Measurements from ENCODE around the gene RNF130.

RNF130 gene

DNA sequence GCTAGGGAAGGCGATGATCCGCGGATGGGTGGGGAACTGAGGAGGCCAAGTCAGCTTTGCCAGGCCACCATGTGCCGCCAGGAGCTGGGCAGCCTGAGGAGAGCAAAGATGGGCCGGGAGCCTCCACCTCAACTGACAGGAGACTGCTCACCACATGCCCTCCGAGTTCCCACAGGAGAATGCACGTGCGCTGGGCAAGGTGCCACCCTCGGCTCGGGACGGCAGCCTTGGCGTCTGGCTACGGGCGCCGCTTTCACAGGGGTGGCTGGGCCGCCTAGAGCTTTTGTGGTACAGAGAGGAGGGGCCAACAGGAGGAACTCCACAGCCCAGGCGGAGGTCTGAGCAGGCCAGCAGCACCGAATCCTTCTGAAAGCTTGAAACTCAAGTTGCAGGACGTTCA lies 158.6 kb downstream of the RNF130 start:
- no peak for DNase-seq

DNA sequence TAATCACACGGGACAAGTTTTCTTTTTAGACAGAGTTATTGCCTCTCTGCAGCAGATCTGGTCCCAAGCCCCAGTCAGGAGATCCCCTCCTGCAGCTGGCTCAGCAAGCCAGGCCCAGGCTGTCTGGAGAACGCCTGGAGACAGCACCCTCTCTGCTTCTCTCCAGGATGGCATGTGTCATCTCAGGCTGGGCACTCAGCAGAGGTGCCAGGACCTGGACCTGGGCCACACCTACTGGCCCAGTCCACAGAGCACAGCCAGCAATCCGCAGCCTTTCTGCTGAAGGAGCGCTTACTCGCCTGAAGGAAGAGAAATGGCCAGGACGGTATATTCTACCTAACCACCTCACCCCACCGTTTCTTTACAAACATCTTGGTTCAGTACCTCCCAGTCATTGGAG lies 159.2 kb downstream of the RNF130 start:
- DNase-seq, result no peak

- DNase-seq, result no peak
Observed at GRCh38 chr5:179909224-179909623, 162.3 kb downstream of the RNF130 start.

DNA sequence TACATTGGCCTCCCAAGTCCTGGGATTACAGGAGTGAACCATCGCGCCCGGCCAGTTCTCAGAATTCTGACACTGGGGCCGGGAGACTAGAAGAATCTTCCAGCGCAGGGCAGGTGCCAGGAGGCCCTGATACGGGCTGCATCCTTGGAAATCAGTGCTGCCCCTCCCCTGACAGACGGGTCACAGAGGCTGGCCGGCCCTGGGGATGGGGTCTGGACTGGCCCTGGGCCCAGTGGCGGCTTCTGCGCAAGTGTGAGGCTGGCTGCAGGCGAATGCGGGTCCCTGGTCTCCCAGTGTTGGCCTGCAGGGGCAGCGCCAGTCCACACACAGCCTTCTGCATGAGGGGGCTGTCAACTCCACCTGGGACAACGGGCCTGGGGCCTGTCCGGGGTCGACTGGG lies 163.0 kb downstream of the RNF130 start:
- no peak for DNase-seq

- DNase-seq, result peak; percentile 79
Observed at GRCh38 chr5:179907556-179908324, 163.8 kb downstream of the RNF130 start, which contains the start of gene TBC1D9B. TSS of gene TBC1D9B (minus strand) at chr5:179907897. CDS start at chr5:179907821, 76 bp downstream.

GRCh38 chr5:179906795-179907555 lies 164.6 kb downstream of the RNF130 start:
- no peak for DNase-seq

DNA sequence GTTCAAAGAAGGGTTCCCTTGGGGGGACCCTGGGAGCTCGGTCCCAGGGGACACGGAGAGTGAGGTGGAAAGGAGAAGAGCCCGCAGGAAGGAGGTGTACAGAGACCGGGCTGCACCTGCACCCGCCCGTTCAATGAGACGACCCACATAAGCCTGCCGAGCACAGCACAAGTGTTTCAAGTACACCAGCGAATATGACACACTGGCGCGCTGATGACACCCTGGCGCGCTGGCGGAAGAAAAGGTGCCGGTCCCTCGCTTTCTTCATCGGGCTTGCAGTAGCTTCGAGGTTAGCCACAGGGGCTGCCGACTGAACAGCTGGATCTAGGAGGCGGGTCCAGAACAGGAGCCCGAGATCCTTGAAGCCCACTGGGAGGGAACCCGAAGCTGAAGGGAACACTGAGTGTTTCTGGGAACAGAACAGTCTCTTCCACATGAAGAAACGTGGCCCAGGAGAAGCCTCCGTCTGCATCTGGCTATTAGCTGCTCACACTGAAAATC lies 165.2 kb downstream of the RNF130 start:
- no peak for DNase-seq

DNA sequence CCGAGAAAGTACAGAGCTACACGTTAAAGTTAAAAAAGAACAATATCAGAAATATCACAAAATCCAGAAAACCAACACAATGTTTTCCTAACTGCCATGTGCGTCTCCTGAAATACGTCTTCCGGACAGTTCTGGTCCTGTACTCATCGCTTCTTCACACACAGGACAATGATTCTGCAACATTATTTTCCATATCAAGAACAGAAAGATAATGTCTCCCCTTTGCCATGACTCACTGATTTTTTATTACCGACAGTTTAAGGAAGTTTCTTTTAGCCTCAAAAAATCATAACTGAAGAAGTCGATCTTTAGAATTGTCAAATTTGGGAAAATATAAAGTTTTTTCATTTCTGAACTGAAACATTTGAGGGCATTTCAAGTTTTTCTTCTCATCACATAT lies 166.4 kb downstream of the RNF130 start:
- DNase-seq, result no peak
